Breast epithelium (tissue), 3 donors: ENCODE measurements around the gene MRAS.

Experiments used
- CTCF ChIP-seq, 3 donors: fragments of 450-650 bp; IDR thresholded peaks; one replicate each; pipeline ENCODE4 v1.5.1; 2016 to 2017; ENCODE audit warnings: antibody characterized with exemption in 3 of 3, mild to moderate bottlenecking in 3 of 3, moderate library complexity in 3 of 3
- POLR2AphosphoS5 ChIP-seq, 3 donors: sonication (generic); formaldehyde crosslinking; IDR thresholded peaks; one replicate each; pipeline ENCODE4 v1.6.1; 2017; ENCODE audit warnings: antibody characterized with exemption in 3 of 3

- TF ChIP-seq POLR2AphosphoS5 (IDR thresholded peaks at IDR 0.05) (no peak), CTCF (IDR thresholded peaks at IDR 0.05) (no peak)
These were observed 25.3 kb downstream of the MRAS start for GRCh38 chr3:138373736-138374094.
